Panc1 (cell line): Measurements from ENCODE around the gene GP2. TPM values are rescaled to one million over a fixed set of nuclear protein-coding genes. Genes with fewer than 3 reads are reported as not detected.

ENCODE experiments used
- ATAC-seq: fragments of 200-7000 bp; cut with Tn5 transposase; 2 replicates; pipeline ENCODE4 v1.9.1; 2020; ENCODE audit warnings: mild to moderate bottlenecking, moderate library complexity
- BruUV-seq: library from RNA; stranded (reverse); fragments of 400-500 nt; replicated peaks from 2 replicates; lab custom pipeline; 2021; lab: Mats Ljungman, UMichigan
- CTCF ChIA-PET: fragments of 300-600 bp; sonication (Branson Sonifier 250); formaldehyde crosslinking; loops from one replicate; lab custom pipeline; 2022; ENCODE audit warnings: antibody characterized with exemption; lab: Charles Lee
- POLR2A ChIA-PET: fragments of 300-600 bp; sonication (Branson Sonifier 250); formaldehyde crosslinking; loops from one replicate; lab custom pipeline; 2022; ENCODE audit warnings: antibody characterized with exemption; lab: Charles Lee
- DNase-seq: peaks from one replicate; pipeline ENCODE4 v3.0.0-alpha.2; 2010; ENCODE audit warnings: low read depth, low spot score
- H3K27ac ChIP-seq: 2 replicates; pipeline ENCODE4 v1.5.1; 2011; ENCODE audit warnings: mild to moderate bottlenecking, low read length, inconsistent platforms
- H3K27me3 ChIP-seq: fragments of 200-500 bp; sonication (Bioruptor generic); 2 replicates; pipeline ENCODE4 v1.6.0; 2014; ENCODE audit warnings: low read length, inconsistent platforms; ENCODE audit not compliant: control insufficient read depth, insufficient read depth
- H3K36me3 ChIP-seq: fragments of 200-500 bp; sonication (Bioruptor generic); 2 replicates; pipeline ENCODE4 v1.5.1; 2014; ENCODE audit warnings: inconsistent platforms, mild to moderate bottlenecking, low read length, moderate library complexity; ENCODE audit not compliant: control insufficient read depth, insufficient read depth
- H3K4me1 ChIP-seq: 2 replicates; pipeline ENCODE4 v1.5.1; 2011; ENCODE audit warnings: inconsistent platforms, mild to moderate bottlenecking, low read length, moderate library complexity; ENCODE audit not compliant: control insufficient read depth, insufficient read depth
- H3K4me3 ChIP-seq, 2 experiments: 2 replicates each; pipeline ENCODE4 v1.5.1; 2011 to 2012; ENCODE audit warnings: low read depth in 2 of 2, low read length in 2 of 2, mild to moderate bottlenecking in 2 of 2, inconsistent platforms in 1 of 2, moderate library complexity in 1 of 2
- H3K9me3 ChIP-seq: fragments of 200-500 bp; sonication (Bioruptor generic); 2 replicates; pipeline ENCODE4 v1.5.1; 2014; ENCODE audit warnings: low read depth, mild to moderate bottlenecking, inconsistent platforms, low read length, moderate library complexity; ENCODE audit not compliant: control insufficient read depth, insufficient read depth
- CTCF ChIP-seq: fragments of 450-650 bp; IDR thresholded peaks from 2 replicates; pipeline ENCODE4 v1.5.1; 2017; ENCODE audit warnings: mild to moderate bottlenecking
- POLR2AphosphoS5 ChIP-seq: IDR thresholded peaks from 2 replicates; pipeline ENCODE4 v1.6.1; 2012; ENCODE audit warnings: mild to moderate bottlenecking, low read depth, low read length, moderate library complexity
- REST ChIP-seq, 2 experiments: IDR thresholded peaks; 2 replicates each; pipeline ENCODE4 v1.6.1; 2011 to 2012; ENCODE audit warnings: low read depth in 2 of 2, control low read depth in 1 of 2, low read length in 1 of 2, mild to moderate bottlenecking in 1 of 2, moderate library complexity in 1 of 2; ENCODE audit not compliant: insufficient read depth in 1 of 2
- SIN3A ChIP-seq: IDR thresholded peaks from 2 replicates; pipeline ENCODE4 v1.6.1; 2012; ENCODE audit warnings: low read depth, mild to moderate bottlenecking, low read length, moderate library complexity, borderline replicate concordance; ENCODE audit not compliant: insufficient read depth
- TCF7L2 ChIP-seq: IDR thresholded peaks from 2 replicates; pipeline ENCODE4 v1.6.1; 2011; ENCODE audit warnings: mild to moderate bottlenecking, low read depth, low read length, inconsistent platforms
- in situ Hi-C: cut with HindIII; loops from 2 replicates; pipeline ENCODE4 v1.10.0; 2016; ENCODE audit warnings: low sequenced_read_pairs, low pct_unique_long_range_greater_than_20kb
- intact Hi-C: fragments of 100-400 bp; cut with micrococcal nuclease; formaldehyde crosslinking; loops from one replicate; pipeline ENCODE4 v1.10.0; 2022; ENCODE audit not compliant: unreplicated experiment
- total RNA-seq: library from RNA; stranded (reverse); gene quantifications from one replicate; pipeline ENCODE4 v1.2.1, GENCODE V29; 2021; ENCODE audit not compliant: unreplicated experiment

Gene GP2
- total RNA-seq, 1 experiment from 2014 or later = 5.8 TPM

GRCh38 chr16:20289571-20289970 is 37.7 kb downstream of the GP2 start:
- no TSS peak for BruUV-seq
- no peak for ATAC-seq
- in situ Hi-C loops = no loop called here

DNA sequence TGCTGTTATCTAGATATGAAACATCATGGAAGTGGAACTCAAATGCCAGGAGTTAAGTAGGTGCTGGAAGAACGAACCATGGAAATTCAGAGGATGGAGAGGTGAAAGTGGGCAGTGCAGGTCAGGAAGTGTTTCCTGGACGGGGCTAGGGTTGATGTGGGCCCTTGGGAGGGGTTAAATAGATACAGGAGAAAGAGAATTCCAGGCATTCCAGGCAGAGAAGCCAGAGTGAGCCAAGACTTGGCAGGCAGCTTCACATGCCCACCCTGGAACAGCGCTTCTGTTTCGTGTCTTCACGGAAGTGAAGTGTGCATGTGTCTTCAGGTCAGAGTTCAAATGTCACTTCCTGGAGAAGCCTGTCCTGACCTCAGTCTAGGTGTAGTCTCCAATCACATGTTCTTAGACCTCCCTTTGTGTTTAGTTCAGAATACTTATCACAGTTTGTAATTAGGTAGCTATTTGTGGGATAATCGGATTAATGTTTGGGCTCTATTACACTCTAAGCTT is 41.3 kb downstream of the GP2 start:
- no peak overlapping the region for H3K27ac ChIP-seq
- BruUV-seq = no TSS peak
- no peaks in the 10 kb centered on the region; the same call in 1 of the 2 replicates for H3K27me3 ChIP-seq
- DNase-seq (no peak), ATAC-seq (no peak)
- H3K9me3 ChIP-seq = no peaks in the 10 kb centered on the region
- ChIA-PET POLR2A (no interaction called here), CTCF (no interaction called here)
- H3K4me3 ChIP-seq = no peak overlapping the region
- intact Hi-C loops (no loop called here), in situ Hi-C loops (no loop called here)
- no peaks in the 10 kb centered on the region for H3K36me3 ChIP-seq
- TF ChIP-seq SIN3A = no peak
- no peak for TF ChIP-seq REST (IDR thresholded peaks at IDR 0.05; ENCODE audit: insufficient read depth in 1 of 2, low read depth in 2 of 2, low read length in 1 of 2)
- TF ChIP-seq TCF7L2 = no peak
- TF ChIP-seq CTCF = no peak
- no peak for TF ChIP-seq POLR2AphosphoS5
- no peaks in the 10 kb centered on the region for H3K4me1 ChIP-seq

More at GRCh38 chr16:20289571-20289970, 37.7 kb downstream of the GP2 start:
- DNase-seq = no peak
- ChIA-PET POLR2A (interaction anchor here (0.7 kb wide), 1 partner anchor 14 kb away, joined by 4 read pairs; no protein-coding TSS in a partner anchor), CTCF (interaction anchor here (1.0 to 1.8 kb wide), 2 partner anchors 11 to 382 kb away, joined by 3 to 5 read pairs; no protein-coding TSS in a partner anchor)
- H3K36me3 ChIP-seq = no peaks in the 10 kb centered on the region
- intact Hi-C loops = no loop called here
- H3K4me3 ChIP-seq = no peak overlapping the region
- no peaks in the 10 kb centered on the region for H3K9me3 ChIP-seq
- H3K27ac ChIP-seq = no peak overlapping the region
- no peaks in the 10 kb centered on the region for H3K4me1 ChIP-seq
- peaks cover 5% of the 10 kb centered on the region; the same call in 1 of the 2 replicates for H3K27me3 ChIP-seq
- TF ChIP-seq REST (IDR thresholded peaks at IDR 0.05; ENCODE audit: insufficient read depth in 1 of 2, low read depth in 2 of 2, low read length in 1 of 2) (no peak), POLR2AphosphoS5 (no peak), SIN3A (no peak), CTCF (no peak), TCF7L2 (no peak)
